Thyroid gland (tissue), 4 donors: Measurements from ENCODE around the gene TIMM13.

Experiments
- CTCF ChIP-seq, 6 experiments: fragments of 200-600 bp in 3 of 6; fragments of 450-650 bp in 3 of 6; sonication (generic) in 3 of 6; IDR thresholded peaks; one replicate each; pipeline ENCODE4 v1.5.1; 2016 to 2019; ENCODE audit warnings: antibody characterized with exemption in 6 of 6, mild to moderate bottlenecking in 2 of 6, inconsistent platforms in 1 of 6, moderate library complexity in 1 of 6
- POLR2A ChIP-seq, 2 donors: fragments of 450-650 bp; IDR thresholded peaks; one replicate each; pipeline ENCODE4 v1.6.1; 2017; ENCODE audit warnings: antibody characterized with exemption in 2 of 2, mild to moderate bottlenecking in 2 of 2, moderate library complexity in 1 of 2

- no peak for TF ChIP-seq CTCF (IDR thresholded peaks at IDR 0.05)
- TF ChIP-seq POLR2A (IDR thresholded peaks at IDR 0.05) = no peak
Observed at GRCh38 chr19:2412449-2412848, 14.9 kb downstream of the TIMM13 start.
